Neural progenitor cell (in vitro differentiated cells): ENCODE measurements around the gene DDAH2.

Experiments used
- EZH2 ChIP-seq: fragments of 200-600 bp; sonication (generic); IDR thresholded peaks from 2 replicates; pipeline ENCODE4 v1.6.1; 2017; ENCODE audit warnings: antibody characterized with exemption, mild to moderate bottlenecking, moderate library complexity
- EZH2phosphoT487 ChIP-seq: fragments of 200-600 bp; sonication (generic); IDR thresholded peaks from 2 replicates; pipeline ENCODE4 v1.6.1; 2017; ENCODE audit warnings: antibody characterized with exemption
- TF ChIP-seq, protein P1 (sequence below): fragments of 200-600 bp; sonication (generic); IDR thresholded peaks from 2 replicates; pipeline ENCODE4 v1.5.1; 2017; ENCODE audit warnings: antibody characterized with exemption, mild to moderate bottlenecking

DNA sequence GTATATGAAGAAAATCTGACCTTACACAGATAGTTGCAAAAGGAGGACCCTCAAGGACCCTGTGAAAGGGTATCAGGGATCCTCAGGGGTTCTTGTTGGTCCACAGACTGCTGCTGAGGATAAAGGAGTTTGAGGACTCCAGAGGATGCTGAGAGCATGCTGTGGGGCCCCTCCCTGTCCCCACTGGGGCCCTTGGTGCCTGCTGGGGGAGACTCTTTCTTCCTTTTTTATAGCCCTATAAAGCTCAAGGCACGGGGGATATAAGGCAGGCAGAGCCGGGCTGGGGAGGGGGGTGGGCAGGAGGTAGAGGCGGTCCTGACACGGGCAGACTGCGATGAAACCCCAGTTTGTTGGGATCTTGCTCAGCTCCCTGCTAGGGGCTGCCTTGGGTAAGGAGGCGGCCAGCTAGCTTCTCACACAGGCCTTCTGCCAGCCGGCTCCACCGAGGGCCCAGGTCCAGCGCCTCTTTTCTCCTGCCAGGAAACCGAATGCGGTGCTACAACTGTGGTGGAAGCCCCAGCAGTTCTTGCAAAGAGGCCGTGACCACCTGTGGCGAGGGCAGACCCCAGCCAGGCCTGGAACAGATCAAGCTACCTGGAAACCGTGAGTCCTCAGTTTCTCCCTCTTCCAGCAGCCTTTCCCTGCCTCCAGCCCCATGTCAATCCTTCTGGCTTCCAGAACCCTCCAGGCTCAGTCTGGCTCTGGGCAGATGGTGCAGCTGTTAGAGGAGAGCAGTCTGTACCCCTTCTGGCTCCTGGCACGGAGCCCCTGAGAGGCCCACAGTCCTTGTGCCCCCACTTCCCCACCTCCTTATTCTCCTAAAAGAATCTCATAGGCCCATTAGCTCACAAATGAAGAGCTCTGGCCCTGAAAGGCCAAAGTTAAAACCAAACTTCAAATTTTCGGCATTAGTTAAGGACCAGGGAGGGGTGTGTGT, 13.8 kb downstream of the DDAH2 start, which contains the start of gene LY6G6D:
- TF ChIP-seq, protein P1, sequence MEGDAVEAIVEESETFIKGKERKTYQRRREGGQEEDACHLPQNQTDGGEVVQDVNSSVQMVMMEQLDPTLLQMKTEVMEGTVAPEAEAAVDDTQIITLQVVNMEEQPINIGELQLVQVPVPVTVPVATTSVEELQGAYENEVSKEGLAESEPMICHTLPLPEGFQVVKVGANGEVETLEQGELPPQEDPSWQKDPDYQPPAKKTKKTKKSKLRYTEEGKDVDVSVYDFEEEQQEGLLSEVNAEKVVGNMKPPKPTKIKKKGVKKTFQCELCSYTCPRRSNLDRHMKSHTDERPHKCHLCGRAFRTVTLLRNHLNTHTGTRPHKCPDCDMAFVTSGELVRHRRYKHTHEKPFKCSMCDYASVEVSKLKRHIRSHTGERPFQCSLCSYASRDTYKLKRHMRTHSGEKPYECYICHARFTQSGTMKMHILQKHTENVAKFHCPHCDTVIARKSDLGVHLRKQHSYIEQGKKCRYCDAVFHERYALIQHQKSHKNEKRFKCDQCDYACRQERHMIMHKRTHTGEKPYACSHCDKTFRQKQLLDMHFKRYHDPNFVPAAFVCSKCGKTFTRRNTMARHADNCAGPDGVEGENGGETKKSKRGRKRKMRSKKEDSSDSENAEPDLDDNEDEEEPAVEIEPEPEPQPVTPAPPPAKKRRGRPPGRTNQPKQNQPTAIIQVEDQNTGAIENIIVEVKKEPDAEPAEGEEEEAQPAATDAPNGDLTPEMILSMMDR: no peak
- TF ChIP-seq EZH2phosphoT487: no peak
- TF ChIP-seq EZH2: no peak
